Astrocyte of the cerebellum (primary cell): ENCODE data around the gene ZNF443.
A peak's percentile ranks its signal among the peaks of the same experiment; 100 is the strongest.
"Not testable (repeated sequence)": the region's sequence is repeated elsewhere in the genome, so short reads cannot be mapped to it uniquely, and the experiment has no call there.

Source experiments
- DNase-seq: peaks from one replicate; pipeline ENCODE4 v3.0.0-alpha.2; 2011; ENCODE audit warnings: low read depth
- H3K4me3 ChIP-seq: 2 replicates; pipeline ENCODE4 v1.5.1; 2011; ENCODE audit warnings: mild to moderate bottlenecking, low read depth, low read length, moderate library complexity
- CTCF ChIP-seq: IDR thresholded peaks from 2 replicates; pipeline ENCODE4 v1.5.1; 2012; ENCODE audit warnings: low read length, low read depth, moderate library complexity, mild to moderate bottlenecking; ENCODE audit errors: missing control alignments
- in situ Hi-C: cut with HindIII; loops from 2 replicates; pipeline ENCODE4 v1.10.0; 2017; ENCODE audit warnings: low sequenced_read_pairs

The ZNF443 gene

GRCh38 chr19:12440541-12441316 is at the start of gene ZNF443:
TSS of gene ZNF443 (minus strand) at chr19:12441021. CDS start at chr19:12440914, 107 bp downstream.
- H3K4me3 ChIP-seq: peak within 1 kb of the TSS; percentile 61
- in situ Hi-C loops: no loop called here
- DNase-seq: peak; percentile 93
- no peak for TF ChIP-seq CTCF

GRCh38 chr19:12486265-12486783 is 45.5 kb upstream of the ZNF443 start:
- H3K4me3 ChIP-seq, in situ Hi-C loops, DNase-seq: not testable (repeated sequence)

- TF ChIP-seq CTCF: no peak
- no peak overlapping the region for H3K4me3 ChIP-seq
- in situ Hi-C loops: no loop called here
- DNase-seq: no peak
These were observed 44.8 kb upstream of the ZNF443 start for GRCh38 chr19:12485571-12485970.

GRCh38 chr19:12485052-12485416 is 44.2 kb upstream of the ZNF443 start:
- DNase-seq: no peak
- peak overlapping the region; percentile 93 for H3K4me3 ChIP-seq
- in situ Hi-C loops: no loop called here
- no peak for TF ChIP-seq CTCF

GRCh38 chr19:12484371-12485051 is 43.7 kb upstream of the ZNF443 start, which contains the start of gene ZNF709:
TSS of gene ZNF709 (minus strand) at chr19:12484816. CDS start at chr19:12484657, 159 bp downstream.
- in situ Hi-C loops: no loop called here
- DNase-seq: peak; percentile 57
- peak within 1 kb of the TSS; percentile 93 for H3K4me3 ChIP-seq
- no peak for TF ChIP-seq CTCF

GRCh38 chr19:12484011-12484370 is 43.2 kb upstream of the ZNF443 start:
- no peak for TF ChIP-seq CTCF
- peak overlapping the region; percentile 93 for H3K4me3 ChIP-seq
- no peak for DNase-seq
- in situ Hi-C loops: no loop called here

- DNase-seq: no peak
- H3K4me3 ChIP-seq: no peak overlapping the region
- in situ Hi-C loops: no loop called here
- no peak for TF ChIP-seq CTCF
These were observed 41.7 kb upstream of the ZNF443 start for GRCh38 chr19:12482509-12482886.
